A673 (cell line): ENCODE data around the gene ASIC3.

ENCODE experiments used
- CTCF ChIP-seq: fragments of 300-800, 200-600 bp; sonication (generic); conservative IDR thresholded peaks from 2 replicates; pipeline ENCODE4 v1.5.1; 2017; ENCODE audit warnings: low read depth, mild to moderate bottlenecking, antibody characterized with exemption, low read length, moderate library complexity, mixed read lengths
- EZH2 ChIP-seq: fragments of 200-600 bp; sonication (generic); IDR thresholded peaks from 2 replicates; pipeline ENCODE4 v1.6.1; 2017; ENCODE audit warnings: borderline replicate concordance, low read depth, mild to moderate bottlenecking, mixed read lengths, antibody characterized with exemption, low read length; ENCODE audit not compliant: poor library complexity, severe bottlenecking

- TF ChIP-seq CTCF (no peak), EZH2 (no peak)
Observed at GRCh38 chr7:151056666-151057505, 8.6 kb downstream of the ASIC3 start.
